ENCODE results near the gene KCNH8. TPM values are rescaled to one million over a fixed set of nuclear protein-coding genes. Genes with fewer than 3 reads are reported as not detected.

KCNH8 gene
- total and polyA plus RNA-seq, 5 experiments from 2014 or later = 0.26 to 0.58 TPM; not detected in 3

GRCh38 chr3:19146685-19147650 lies 1.3 kb upstream of the KCNH8 start:
- Mint-ChIP-seq H3K9me3 (peaks cover 0 to 8% (median 3%) of the 10 kb centered on the region in 9 donors), H3K27me3 (peaks cover 14 to 35% (median 23%) of the 10 kb centered on the region in 5 donors), H3K36me3 (no peaks in the 10 kb centered on the region), H3K4me1 (peaks cover 10 to 38% (median 23%) of the 10 kb centered on the region in 4 donors), H3K4me3 (peak overlapping the region; percentile 89 to 98 (median 96)), H3K27ac (peak overlapping the region; percentile 79 to 94 (median 93))
- peak; percentile 56 to 88 (median 73) for DNase-seq
- POLR2A ChIA-PET = no interaction called here
- ATAC-seq = peak; percentile 74

DNA sequence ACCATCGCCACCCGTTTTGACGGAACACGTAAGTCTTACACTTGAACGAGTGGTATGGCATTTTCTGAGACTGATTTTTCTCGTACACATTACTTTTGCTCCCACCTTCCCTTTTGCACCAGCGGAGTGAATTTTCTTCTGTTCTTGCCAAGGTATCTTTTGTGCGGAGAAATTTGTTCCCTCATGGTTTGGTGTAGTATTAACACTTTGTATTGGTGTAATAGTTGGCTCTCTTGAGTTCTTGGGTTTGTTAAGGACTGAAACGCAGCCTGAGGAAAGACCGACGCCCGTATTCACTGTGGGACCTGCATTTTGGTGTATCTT lies 420 bp downstream of the KCNH8 start:
- H3K4me3 Mint-ChIP-seq = peak overlapping the region; percentile 60 to 96 (median 84)
- peak overlapping the region in 5 of 10 donors; percentile 1 to 85 (median 69) for H3K27ac Mint-ChIP-seq
- POLR2A ChIA-PET = no interaction called here

DNA sequence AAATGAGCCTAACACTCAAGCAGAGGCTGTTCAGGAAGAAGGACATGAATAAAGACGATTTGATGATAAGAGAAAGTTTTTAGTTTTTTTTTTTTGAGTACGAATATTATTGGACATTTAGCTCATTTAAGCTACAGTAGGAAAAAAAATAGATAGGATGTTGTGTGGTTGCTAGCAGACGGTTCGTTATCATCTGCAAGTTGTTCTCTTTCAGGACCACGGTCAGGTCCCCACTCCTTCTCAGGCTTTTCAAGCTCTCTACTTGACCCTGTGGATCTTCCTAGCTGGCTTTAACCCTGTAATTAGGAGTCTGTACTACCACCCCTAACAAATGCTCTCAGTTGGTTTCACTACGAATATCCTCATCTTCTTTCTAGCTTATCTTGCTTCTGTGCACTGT lies 1.1 kb downstream of the KCNH8 start:
- ATAC-seq = no peak
- H3K4me1 Mint-ChIP-seq = peaks cover 10 to 38% (median 23%) of the 10 kb centered on the region in 4 donors
- POLR2A ChIA-PET = no interaction called here
- H3K27ac Mint-ChIP-seq = no peak overlapping the region
- H3K27me3 Mint-ChIP-seq = peaks cover 7 to 27% (median 15%) of the 10 kb centered on the region in 5 donors
- no peaks in the 10 kb centered on the region for H3K36me3 Mint-ChIP-seq
- H3K9me3 Mint-ChIP-seq = peaks cover 0 to 8% (median 3%) of the 10 kb centered on the region in 9 donors
- H3K4me3 Mint-ChIP-seq = peak overlapping the region in 7 of 10 donors; percentile 77 to 96 (median 84)
- DNase-seq = peak in 8 of 10 donors; percentile 4 to 47 (median 28)

More for the DNA sequence above, 420 bp downstream of the KCNH8 start:
- peaks cover 7 to 24% (median 12%) of the 10 kb centered on the region in 5 donors for H3K27me3 Mint-ChIP-seq
- H3K36me3 Mint-ChIP-seq = no peaks in the 10 kb centered on the region
- DNase-seq (peak in 1 of 10 donors; percentile 6), ATAC-seq (no peak)
- H3K4me1 Mint-ChIP-seq = peaks cover 10 to 38% (median 23%) of the 10 kb centered on the region in 4 donors
- H3K9me3 Mint-ChIP-seq = peaks cover 0 to 8% (median 3%) of the 10 kb centered on the region in 9 donors

GRCh38 chr3:19151171-19151570 lies 2.9 kb downstream of the KCNH8 start:
- POLR2A ChIA-PET = no interaction called here
- ATAC-seq (no peak), DNase-seq (no peak)
- Mint-ChIP-seq H3K9me3 (peaks cover 0 to 6% (median 0%) of the 10 kb centered on the region in 9 donors), H3K36me3 (no peaks in the 10 kb centered on the region), H3K27me3 (peaks cover 16 to 33% (median 23%) of the 10 kb centered on the region in 5 donors), H3K4me3 (no peak overlapping the region), H3K27ac (no peak overlapping the region), H3K4me1 (peaks cover 8 to 33% (median 20%) of the 10 kb centered on the region in 4 donors)

- Mint-ChIP-seq H3K4me3 (no peak overlapping the region), H3K4me1 (peaks cover 0 to 1% (median 0%) of the 10 kb centered on the region in 4 donors), H3K9me3 (peaks cover 0 to 4% (median 0%) of the 10 kb centered on the region in 9 donors), H3K27me3 (peaks cover 9 to 25% (median 19%) of the 10 kb centered on the region in 5 donors), H3K36me3 (no peaks in the 10 kb centered on the region), H3K27ac (no peak overlapping the region)
- ATAC-seq (no peak), DNase-seq (no peak)
- POLR2A ChIA-PET = no interaction called here
These were observed 6.5 kb downstream of the KCNH8 start for GRCh38 chr3:19154693-19155250.

DNA sequence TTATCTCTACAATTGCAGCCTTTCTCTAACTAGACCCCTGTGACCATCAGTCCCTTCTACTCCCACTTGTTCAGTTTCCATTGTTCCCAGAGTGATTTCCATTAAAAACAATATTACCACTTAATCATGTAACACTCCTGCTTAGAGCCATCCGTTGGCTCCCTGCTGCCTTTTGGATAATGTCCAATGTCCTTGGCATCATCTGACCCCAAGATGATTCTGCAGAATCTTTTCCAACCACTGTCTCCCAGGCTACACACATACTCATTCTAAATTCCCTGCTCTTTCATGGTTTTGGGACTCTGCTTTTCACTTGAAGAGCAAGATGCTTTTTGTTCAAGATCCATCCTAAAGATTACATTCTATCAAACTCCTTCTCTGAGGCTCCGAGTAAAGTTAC lies 7.1 kb downstream of the KCNH8 start:
- POLR2A ChIA-PET = no interaction called here
- ATAC-seq (no peak), DNase-seq (no peak)
- H3K36me3 Mint-ChIP-seq = no peaks in the 10 kb centered on the region
- H3K4me3 Mint-ChIP-seq = no peak overlapping the region
- H3K4me1 Mint-ChIP-seq = no peaks in the 10 kb centered on the region
- no peak overlapping the region for H3K27ac Mint-ChIP-seq
- H3K9me3 Mint-ChIP-seq = peaks cover 0 to 3% (median 0%) of the 10 kb centered on the region in 9 donors
- H3K27me3 Mint-ChIP-seq = peaks cover 9 to 25% (median 17%) of the 10 kb centered on the region in 5 donors

GRCh38 chr3:19159966-19160635 lies 11.8 kb downstream of the KCNH8 start:
- POLR2A ChIA-PET = no interaction called here
- H3K9me3 Mint-ChIP-seq = no peaks in the 10 kb centered on the region
- no peak overlapping the region for H3K4me3 Mint-ChIP-seq
- H3K4me1 Mint-ChIP-seq = no peaks in the 10 kb centered on the region
- DNase-seq = no peak
- peaks cover 8 to 15% (median 12%) of the 10 kb centered on the region in 5 donors for H3K27me3 Mint-ChIP-seq
- H3K36me3 Mint-ChIP-seq = no peaks in the 10 kb centered on the region
- H3K27ac Mint-ChIP-seq = no peak overlapping the region
- no peak for ATAC-seq

- Mint-ChIP-seq H3K9me3 (no peaks in the 10 kb centered on the region), H3K36me3 (no peaks in the 10 kb centered on the region), H3K4me3 (no peak overlapping the region), H3K27me3 (peaks cover 0 to 7% (median 3%) of the 10 kb centered on the region in 5 donors), H3K4me1 (no peaks in the 10 kb centered on the region), H3K27ac (no peak overlapping the region)
- ATAC-seq = no peak
- POLR2A ChIA-PET = no interaction called here
- DNase-seq = no peak
These were observed 17.3 kb downstream of the KCNH8 start for GRCh38 chr3:19165654-19166053.

DNA sequence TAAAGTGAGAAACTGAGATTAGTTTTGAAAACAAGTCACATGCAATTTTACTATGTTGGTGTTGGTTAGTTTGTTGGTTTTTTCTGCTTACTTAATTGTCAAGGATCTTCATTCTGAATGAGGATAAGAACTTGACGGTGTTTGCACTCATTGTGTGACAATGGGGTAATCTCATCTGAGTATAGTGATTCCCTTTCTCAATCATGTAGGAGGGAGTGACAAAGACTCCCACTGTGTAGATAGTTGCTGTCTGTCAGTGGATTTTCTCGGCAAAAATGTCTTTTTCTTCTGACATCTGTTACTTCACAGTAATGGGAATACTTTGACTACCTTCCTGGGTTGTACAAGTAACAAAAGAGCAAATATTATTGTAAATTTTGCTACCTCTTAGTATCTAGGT lies 23.5 kb downstream of the KCNH8 start:
- H3K27me3 Mint-ChIP-seq = peaks cover 0 to 10% (median 7%) of the 10 kb centered on the region in 5 donors
- H3K4me3 Mint-ChIP-seq = no peak overlapping the region
- DNase-seq = no peak
- H3K36me3 Mint-ChIP-seq = peaks cover 0 to 2% (median 0%) of the 10 kb centered on the region in 3 donors
- no peaks in the 10 kb centered on the region for H3K9me3 Mint-ChIP-seq
- H3K4me1 Mint-ChIP-seq = peaks cover 0 to 1% (median 0%) of the 10 kb centered on the region in 4 donors
- POLR2A ChIA-PET = no interaction called here
- H3K27ac Mint-ChIP-seq = no peak overlapping the region
- ATAC-seq = no peak

DNA sequence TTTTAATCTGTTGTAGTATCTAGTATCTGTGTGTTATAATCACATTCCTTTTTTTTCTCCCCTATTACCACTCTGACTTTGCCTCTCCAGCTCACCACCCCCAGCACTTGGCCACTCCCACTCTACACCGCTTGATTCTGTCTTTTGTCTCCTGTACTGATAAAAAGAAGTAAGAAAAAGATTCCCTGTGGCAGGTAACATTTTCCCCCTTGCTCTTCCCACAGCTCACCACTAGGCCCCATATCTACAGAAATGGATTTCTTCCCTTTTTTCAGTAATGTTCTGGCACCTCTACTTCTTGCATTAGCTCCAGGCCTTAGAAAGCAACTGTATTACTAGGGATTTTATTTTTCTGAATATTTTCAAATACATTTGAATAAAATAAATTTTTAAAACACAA lies 25.6 kb downstream of the KCNH8 start:
- H3K27me3 Mint-ChIP-seq = peaks cover 0 to 16% (median 6%) of the 10 kb centered on the region in 5 donors
- H3K27ac Mint-ChIP-seq = no peak overlapping the region
- H3K4me3 Mint-ChIP-seq = no peak overlapping the region
- peaks cover 0 to 1% (median 0%) of the 10 kb centered on the region in 4 donors for H3K4me1 Mint-ChIP-seq
- DNase-seq (no peak), ATAC-seq (no peak)
- POLR2A ChIA-PET = no interaction called here
- peaks cover 0 to 2% (median 0%) of the 10 kb centered on the region in 3 donors for H3K36me3 Mint-ChIP-seq
- H3K9me3 Mint-ChIP-seq = no peaks in the 10 kb centered on the region

GRCh38 chr3:19183584-19183983 lies 35.3 kb downstream of the KCNH8 start:
- DNase-seq = peak in 1 of 10 donors; percentile 10
- H3K9me3 Mint-ChIP-seq = no peaks in the 10 kb centered on the region
- peak in 1 of 2 donors; percentile 25 for ATAC-seq
- peaks cover 0 to 5% (median 2%) of the 10 kb centered on the region in 5 donors for H3K27me3 Mint-ChIP-seq
- H3K4me3 Mint-ChIP-seq = no peak overlapping the region
- H3K4me1 Mint-ChIP-seq = peaks cover 0 to 4% (median 1%) of the 10 kb centered on the region in 4 donors
- no peaks in the 10 kb centered on the region for H3K36me3 Mint-ChIP-seq
- no peak overlapping the region for H3K27ac Mint-ChIP-seq
- POLR2A ChIA-PET = no interaction called here

- H3K4me3 Mint-ChIP-seq = no peak overlapping the region
- no peak overlapping the region for H3K27ac Mint-ChIP-seq
- DNase-seq (no peak), ATAC-seq (no peak)
- POLR2A ChIA-PET = no interaction called here
- no peaks in the 10 kb centered on the region for H3K27me3 Mint-ChIP-seq
- no peaks in the 10 kb centered on the region for H3K36me3 Mint-ChIP-seq
- no peaks in the 10 kb centered on the region for H3K9me3 Mint-ChIP-seq
- H3K4me1 Mint-ChIP-seq = peaks cover 0 to 4% (median 0%) of the 10 kb centered on the region in 4 donors
These were observed 41.8 kb downstream of the KCNH8 start for GRCh38 chr3:19190126-19190525.
